ENCODE measurements around the gene HUS1B.
"Not testable (repeated sequence)": the region's sequence is repeated elsewhere in the genome, so short reads cannot be mapped to it uniquely, and the experiment has no call there.

Gene HUS1B

DNA sequence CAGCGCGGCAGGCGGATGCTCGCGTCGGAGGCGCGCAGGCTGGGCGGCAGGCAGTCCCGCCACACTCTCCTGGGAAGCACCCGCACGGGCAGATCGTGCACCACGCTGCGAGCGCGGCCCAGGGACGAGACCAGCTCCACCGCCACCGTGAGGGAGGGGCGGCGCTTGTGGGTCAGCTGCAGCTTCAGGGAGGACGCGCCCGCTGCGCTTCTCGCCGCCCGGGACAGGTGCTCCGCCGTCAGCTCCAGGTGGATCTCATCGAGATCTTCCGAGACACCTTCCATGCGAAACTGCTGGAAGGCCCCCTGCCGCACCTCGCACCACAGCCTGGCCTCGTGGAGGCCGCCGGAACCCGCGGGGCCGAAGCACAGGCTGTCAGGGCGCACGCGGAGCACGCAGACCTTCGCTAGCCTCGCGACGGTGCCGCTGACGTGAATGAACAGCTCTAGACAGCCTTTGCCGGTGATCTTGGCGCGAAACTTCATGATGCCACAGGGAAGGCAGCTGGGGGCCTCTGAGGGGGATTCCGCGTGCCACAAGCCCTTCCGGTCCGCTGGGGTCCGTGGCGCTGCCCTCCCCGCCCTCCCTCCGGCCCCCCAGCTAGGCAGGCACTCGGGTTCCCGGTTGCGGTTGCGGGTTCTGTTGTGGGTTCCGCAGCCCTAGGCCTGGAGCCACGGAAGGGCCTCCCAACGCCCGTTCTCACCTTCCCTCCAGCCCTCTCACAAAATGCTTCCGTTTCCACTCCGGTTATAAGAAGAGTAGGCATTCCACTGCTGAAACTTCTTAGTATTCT, at the start of gene HUS1B:
TSS of gene HUS1B (minus strand) at position 641 of the 793 bp plus-strand sequence. CDS start at position 485, 156 bp downstream.
- no peak for DNase-seq

DNA sequence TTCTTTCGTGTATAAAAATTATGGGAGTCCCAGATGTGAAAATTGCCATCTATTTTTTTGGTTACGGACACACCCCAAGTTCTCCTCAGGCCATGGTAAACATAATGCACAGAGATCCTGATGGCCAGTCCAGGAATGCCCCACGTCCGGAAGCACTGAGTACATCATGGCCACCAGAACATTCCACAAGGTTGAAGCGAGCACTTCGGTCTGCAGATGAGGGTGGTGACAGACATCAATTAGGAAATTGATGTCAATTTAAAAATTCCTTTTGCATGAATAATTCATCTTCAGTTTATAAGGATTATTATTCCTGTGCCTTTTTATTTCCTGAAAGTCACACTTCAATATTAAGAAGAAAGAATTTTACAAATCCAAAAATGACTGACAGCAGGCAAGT, 49.2 kb upstream of the HUS1B start:
- DNase-seq, result no peak

DNA sequence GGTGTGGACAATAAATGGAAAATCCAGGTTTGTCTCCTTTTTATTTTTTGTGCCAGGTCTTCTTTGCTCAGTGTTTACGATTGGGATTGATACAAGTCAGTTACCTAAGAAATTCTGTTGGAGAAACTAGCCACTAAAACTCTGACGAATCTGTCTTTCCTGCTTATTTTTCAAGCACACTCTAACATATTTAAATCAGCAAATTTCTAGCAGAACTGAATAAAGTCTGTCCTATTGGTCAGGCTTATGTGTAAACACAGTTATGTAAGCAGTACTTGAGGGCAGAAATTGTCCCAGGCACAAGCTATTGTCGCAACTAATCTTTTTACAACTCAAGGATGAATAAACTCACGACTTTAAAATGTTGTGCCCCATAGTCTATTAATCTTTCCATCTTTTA, 48.1 kb upstream of the HUS1B start:
- no peak for DNase-seq

DNA sequence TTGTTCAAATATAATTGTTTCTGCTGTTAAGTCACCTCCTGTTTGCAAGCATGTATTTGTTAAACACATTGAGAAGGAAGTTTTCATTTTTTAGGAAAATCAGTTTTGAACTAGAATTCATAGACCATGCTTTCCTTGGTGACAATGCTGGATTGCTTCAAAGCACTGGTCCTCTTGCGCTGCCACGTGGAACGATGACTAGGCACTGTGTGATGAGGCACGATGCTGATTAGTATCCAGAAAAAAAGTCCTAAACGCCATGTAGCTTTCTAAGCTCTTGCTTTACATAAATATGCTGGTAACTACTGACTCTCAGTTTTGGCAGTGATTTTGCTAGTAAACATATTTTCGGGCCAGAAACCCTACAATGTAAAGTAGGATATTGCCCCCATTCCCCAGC, 47.1 kb upstream of the HUS1B start:
- peak; percentile 41 for DNase-seq

DNA sequence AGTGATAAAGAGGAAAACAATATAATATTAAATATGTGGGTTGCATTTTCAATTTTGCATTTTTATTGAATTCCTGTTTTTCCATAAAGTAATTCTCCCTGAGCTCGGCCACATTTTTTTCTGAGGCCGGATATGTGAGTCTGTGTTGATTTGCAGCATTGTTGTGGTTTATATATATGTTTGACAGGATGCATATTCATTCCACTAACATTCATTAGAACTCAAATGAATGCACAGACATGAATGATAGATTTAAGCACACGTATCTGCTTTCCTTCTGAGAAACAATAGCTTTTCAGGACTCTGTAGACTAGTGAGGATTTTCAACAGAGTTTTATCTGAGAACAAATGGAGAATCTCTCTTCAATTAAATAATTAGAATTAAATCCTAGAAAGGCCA, 46.7 kb upstream of the HUS1B start:
- no peak for DNase-seq

DNA sequence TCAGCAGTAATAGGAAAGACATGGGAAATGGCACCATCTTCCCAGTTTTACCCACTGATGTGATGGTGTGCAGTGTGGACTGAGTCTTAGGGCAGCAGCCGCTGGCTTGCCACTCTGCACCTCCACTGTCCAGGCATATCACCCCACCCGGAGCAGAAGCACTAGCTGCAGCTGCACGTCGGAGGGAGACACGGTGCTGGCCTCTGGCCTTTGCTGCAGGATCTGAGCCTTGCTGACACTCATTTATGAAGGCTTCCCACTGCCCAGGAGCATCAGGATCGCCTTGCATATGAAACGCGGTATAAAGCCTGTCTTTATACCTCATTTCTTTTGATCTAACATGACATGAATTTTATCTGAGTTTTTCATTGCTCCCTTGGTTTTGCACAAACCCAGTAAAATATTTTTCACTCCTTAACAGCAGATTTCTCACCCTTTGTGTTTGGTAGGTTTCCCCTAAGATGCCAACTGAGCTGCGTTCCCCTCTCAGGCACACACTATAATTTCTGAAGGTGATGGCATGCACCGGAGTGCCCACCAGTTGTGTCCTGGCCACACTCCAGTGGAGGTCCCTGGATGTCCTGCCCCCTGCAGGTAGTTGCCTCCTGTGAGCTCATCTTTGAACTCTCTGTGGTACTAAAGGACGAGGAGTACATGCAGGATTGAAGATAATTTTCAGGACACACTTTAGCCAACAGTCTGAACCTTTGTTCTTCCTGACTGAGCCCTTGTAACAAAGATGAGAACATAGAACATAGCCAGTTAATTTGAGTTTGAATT, 45.0 kb upstream of the HUS1B start:
- no peak for DNase-seq

DNA sequence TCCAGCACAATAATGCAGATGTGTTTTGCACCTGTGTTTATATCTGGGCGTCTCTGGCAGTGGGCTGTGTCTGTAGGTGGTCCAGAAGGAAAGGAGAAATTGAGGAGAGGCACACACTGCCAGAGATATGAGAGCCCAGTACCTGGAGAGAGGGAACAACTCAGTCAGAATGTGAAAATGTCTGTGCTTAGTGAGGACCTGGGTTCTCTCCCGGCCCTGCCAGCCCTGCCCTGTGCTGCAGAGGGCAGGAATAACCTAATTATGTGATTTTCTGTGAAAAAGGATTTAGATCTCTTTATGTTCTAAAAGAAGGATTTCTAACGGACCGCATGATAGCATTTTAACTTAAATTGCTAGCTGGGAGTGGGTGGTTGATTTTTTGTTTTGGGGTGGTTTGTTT, 44.3 kb upstream of the HUS1B start:
- no peak for DNase-seq

DNA sequence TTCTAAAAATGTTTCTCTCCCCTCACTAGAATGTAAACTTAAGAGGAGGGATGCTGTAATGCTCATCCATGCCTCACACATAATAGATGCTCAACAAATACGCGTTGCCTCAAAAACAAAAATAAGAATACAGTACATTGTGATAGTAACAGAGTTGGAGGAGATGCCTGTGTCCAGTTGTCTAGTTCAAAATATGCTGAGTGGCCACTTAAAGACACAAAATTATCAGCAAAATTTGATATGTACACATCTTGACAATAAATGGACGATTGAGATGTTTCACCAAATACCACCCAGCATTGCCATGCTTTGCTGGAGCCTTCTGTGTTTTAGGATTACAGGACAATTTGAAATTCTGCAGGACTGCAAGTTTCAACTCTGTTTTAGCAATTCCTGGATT, 43.6 kb upstream of the HUS1B start:
- no peak for DNase-seq

DNA sequence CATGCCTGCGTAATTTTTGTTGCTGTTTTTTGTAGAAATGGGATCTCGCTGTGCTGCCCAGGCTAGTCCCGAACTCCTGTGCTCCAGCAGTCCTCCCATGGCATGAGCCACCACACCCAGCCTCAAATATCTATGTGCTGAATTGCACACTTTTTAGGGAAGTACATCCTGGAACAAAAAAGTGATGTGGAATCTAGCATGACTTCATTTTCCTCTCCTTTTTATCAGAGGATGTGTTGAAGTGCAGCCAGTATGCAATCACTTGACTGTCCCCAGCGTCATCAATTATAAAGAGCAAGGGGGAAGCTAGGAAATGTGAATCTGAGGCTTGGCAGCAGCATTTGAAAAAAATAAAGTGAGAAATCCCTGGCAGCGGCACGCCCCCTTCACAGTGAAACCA, 42.4 kb upstream of the HUS1B start:
- DNase-seq, result no peak

DNA sequence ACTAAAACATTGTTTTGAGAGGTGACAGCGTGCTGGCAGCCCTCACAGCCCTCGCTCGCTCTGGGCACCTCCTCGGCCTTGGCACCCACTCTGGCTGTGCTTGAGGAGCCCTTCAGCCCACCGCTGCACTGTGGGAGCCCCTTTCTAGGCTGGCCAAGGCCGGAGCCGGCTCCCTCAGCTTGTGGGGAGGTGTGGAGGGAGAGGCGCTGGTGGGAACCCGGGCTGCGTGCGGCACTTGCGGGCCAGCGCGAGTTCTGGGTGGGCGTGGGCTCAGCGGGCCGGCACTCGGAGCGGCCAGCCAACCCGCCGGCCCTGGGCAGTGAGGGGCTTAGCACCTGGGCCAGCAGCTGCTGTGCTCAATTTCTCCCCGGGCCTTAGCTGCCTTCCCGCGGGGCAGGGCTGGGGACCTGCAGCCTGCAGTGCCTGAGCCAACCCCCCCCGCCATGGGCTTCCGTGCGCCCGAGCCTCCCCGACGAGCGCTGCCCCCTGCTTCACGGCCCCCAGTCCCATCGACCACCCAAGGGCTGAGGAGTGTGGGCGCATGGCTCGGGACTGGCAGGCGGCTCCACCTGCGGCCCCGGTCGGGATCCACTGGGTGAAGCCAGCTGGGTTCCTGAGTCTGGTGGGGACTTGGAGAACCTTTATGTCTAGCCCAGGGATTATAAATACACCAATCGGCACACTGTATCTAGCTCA, 37.7 kb upstream of the HUS1B start:
- not testable (repeated sequence) for DNase-seq

DNA sequence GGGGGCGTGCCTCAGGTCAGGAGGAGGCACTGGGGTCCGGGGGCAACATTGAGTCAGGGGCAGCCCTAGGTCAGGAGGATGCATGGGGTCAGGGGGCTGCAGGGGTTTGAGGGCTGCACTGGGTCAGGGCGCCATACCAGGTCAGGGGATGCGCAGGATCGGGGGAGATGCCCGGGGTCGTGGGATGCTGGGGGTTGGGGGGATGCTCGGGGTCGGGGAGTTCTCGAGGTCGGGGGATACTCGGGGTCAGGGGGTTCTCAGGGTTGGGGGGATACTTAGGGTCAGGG, 36.8 kb upstream of the HUS1B start:
- no peak for DNase-seq

DNA sequence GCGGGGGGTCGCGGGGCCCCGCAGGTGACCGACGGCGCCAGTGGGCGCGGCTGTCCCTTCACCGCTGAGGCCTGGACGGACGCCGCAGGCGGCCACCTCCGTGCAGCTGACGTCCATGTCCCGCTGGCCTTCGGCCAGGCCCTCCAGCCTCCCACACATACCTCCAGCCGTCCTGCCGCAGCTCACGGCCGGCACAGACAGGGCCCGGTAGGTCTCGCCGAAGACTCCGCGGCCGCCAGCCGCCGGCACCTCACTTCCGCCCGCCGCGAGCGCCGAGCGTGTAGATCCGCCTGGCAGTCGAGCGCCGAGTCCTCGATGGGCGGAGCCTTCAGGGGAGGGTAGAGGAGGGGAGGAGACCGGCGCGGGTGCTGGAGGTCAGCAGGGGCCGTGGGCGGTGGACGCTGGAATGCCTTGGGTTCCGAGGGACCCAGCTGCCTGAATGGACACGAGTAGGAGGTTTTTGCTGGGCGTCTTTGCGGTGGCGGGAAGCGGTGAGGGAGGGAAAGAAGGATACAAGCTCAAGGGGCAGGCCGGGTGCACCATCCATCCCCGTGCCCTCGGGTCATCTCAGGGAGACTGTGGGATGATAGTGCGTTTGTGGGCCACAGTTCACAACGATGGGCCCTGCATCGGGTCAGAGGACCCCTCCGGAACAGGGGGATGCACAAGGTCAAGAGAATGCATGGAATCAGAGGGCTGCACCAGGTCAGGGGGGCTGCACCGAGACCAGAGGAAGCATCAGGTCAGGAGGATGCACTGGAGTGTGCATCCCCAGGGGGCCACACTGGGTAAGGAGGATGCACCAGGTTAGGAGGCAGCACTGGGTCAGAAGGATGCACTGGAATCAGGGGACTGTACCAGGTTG, 36.2 kb upstream of the HUS1B start, which contains the start of gene EXOC2:
TSS of gene EXOC2 (minus strand) at position 282 of the 865 bp plus-strand sequence. CDS start 55,321 bp downstream, outside the sequence.
- DNase-seq, result peak; percentile 83

DNA sequence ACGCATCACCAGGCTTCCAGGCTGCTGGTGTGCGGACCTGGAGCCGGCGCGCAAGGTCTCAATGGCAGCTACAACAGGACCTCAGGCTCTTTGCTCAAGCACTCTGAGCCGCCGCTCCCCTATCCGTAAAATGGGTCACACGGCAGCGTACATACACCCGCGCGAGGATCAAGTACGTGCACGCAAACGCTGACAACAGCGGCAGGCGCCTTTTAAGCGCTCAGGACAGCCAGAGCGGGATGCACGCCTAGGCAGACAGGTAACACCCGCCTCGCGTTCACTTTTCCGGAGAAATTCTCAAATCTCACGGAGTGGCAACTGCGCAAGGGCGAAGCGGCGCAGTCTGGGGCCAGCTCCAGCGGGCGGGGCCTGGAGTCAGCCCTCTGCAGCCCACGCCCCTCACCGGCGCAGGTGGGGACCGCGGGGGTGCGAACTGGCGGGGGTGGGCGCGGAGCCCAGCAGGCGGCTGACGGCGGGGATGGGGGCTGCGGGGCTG, 35.5 kb upstream of the HUS1B start:
- DNase-seq, result peak; percentile 82

DNA sequence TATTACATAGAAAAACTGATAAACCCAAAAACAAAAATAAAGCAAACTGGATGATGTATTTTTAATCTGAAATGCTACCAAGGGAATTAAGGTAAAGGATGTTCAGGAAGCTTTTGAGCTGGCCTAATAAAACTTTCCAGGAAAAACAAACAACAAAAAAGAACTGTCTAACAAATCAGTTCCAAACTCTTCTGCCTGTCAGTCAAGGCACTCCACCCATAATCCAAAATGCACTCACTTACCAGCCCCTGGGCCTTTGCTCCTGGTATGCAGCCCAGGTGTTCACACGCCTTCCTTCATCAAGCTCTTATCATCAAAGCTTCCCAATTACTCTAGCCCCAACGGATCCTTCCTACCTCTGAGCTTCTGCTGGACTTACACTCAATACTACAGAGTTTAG, 32.3 kb upstream of the HUS1B start:
- no peak for DNase-seq

DNA sequence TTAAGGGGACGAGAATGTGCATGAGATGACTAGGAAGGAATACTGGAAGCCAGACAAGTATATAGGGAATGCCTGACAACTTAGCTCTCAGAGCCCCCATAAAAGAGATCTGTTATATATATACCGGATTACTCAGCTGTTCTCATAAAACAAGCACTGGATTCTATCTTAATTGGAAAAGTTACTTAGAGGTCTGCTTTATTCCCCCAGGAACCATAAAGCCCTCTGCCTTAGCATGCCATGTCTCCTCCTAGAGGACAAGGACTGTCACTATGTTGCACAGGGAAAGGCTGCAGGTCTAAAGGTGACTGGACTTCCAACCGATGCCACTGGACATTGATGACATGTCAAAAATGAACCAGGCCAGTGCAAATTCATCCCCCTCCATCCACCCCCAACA, 29.6 kb upstream of the HUS1B start:
- no peak for DNase-seq

DNA sequence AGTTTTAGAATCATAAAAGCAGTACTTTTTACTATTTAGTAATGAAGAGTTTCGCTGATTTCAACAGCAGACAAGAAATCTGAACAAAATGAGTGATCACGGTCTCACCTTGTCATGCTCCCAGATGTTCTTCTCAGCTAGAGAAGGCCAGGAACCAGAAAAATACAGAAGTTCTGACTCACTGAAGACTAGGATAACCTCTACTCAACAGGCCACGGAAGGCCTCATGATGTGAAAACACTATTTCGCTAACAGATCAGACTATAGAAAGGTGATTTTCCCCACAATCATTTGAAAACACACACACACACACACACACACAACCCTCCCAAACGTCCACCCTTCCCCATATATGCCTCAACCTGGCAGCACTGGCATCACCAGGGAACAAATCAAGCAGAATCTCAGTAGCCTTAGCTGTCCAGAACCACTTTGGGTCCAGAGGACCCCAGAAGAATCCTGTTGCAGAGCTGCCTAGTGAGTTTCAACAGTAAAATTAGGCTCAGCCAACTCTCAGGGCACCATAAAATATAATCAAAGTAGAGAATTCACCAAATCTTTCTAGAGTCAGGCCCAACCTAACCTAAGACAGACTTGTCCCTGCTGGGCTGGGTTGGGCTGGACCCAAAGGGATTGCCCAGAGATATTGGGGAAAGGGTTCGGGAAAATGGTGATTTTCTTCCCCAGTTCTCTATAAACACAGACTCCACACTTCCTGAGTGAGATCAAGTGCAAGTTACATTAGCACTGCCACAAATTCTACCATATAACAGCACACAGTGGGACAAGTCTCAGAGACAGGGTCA, 28.1 kb upstream of the HUS1B start:
- DNase-seq, result no peak

DNA sequence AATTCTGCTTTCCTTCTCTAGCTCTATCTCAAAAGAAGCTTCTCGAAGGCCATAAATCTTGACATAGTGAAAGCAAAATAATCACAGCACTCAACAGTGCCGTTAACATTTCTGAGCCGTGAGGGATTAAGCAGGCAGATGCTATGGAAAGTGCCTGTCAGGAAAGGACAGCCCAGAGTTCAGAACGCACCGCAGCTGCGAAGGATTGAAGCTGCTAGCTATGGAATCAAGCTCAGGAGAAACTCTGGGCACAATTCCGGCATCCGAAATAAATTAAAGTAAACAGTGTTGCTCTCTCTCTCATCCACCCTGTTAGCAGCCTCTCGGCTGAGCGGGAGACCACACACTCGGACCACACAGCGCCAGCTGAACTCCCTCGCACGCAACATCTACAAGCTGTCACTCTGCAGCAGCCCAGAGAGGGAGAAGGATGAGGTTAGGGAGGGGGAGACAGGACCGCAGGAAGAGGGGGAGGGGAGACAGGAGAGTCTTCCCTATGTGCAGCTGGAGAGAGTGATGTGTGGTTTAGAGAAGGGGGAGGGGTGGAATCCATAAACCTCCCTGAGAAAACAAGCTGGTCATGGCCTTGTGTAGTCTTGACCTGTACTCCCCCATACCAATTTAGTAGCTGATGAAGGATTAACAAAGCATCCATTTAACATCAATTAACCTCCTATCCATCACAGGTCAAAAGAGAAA, 27.0 kb upstream of the HUS1B start:
- DNase-seq, result peak; percentile 66

DNA sequence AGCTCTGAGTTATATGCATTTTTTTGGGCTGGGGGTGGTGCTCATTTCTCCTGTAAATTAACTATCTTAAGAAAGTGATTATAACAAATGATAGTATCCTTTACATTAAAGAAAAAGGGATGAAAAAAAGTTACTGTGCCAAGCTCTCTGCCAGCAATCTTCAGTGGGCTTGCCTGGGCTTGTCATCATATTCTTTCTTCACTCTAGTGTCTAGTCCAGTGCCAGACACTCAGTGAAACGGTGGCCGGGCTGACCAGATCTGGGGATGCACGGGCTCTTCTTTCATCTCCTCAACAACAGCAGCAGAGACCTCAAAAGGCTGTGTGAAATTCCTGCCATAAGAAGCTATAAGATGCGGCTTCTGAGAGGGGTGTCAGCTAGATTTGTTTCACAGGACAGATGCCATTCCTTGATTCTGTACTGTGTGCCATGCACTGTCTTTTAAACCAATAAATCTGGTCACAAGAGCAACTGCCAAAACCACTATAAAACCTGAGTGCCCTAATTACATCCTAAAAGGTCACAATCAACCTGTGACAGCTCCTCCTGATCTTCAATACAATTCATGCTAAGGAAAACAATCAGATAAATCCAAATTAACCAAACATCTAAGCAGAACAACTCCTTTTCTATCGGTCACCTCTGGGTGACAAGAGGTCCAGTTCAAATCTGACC, 23.9 kb upstream of the HUS1B start:
- no peak for DNase-seq

DNA sequence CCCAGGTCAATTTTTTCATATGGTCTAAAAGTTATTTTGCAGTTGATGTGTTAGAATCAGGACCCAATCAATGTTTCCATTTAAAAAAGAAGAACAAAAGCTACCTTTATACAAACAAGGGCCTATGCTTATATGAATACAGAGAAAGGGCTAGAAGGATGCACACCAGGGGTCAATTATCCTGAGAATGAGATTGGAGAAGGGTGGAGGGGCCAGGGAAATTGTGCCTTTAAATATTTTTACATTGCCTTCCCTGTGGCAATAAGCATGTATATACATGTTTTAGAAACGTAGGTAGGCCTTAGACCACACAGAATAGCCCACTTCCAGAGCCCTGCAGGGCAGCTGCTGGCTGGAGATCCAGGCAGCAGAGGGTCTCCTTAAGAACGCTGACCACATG, 23.4 kb upstream of the HUS1B start:
- no peak for DNase-seq

DNA sequence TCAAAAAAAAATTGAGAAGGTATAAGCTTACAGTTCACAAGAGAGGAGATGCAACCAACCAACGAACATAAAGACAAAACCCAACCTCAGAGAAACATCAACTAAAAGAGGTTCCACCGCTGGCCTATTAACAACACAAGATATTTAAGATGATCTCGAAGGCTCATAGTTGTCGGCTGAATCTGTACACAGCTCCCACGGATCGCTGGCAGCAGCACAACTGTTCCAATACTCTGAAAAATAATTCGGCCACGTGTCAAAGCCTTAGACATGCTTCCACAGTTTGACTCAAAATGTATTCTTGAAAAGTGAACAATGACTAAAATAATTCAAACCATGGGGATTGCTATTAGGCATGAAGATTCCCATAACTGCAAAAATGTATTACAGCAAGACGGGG, 22.4 kb upstream of the HUS1B start:
- DNase-seq, result no peak

DNA sequence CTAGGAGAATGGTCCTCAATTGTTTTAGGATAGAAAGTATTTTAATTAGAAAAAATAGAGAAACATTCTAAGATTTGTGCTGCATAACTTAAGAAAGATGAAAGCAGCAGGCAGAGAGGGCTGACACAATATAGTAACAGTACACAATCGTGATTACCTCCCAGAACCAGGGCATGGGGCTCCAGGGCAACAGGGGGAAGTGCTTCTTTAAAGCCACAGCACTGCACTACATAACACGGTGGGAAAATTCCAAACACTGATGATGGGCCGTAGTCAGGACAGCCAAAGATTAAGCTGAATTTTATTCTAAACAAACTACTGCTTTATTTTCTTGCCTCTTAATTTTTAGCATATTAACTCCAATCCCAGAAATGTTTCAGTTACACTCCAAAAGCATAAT, 21.6 kb upstream of the HUS1B start:
- no peak for DNase-seq

All from COR-L47 (cell line).